ENCODE data around the gene CFAP410. TPM values are rescaled to one million over a fixed set of nuclear protein-coding genes. Genes with fewer than 3 reads are reported as not detected.

CFAP410 gene
- total RNA-seq, 1 experiment from 2014 or later = 17.2 TPM

GRCh38 chr21:44333509-44334328 lies 5.5 kb downstream of the CFAP410 start:
- no peak overlapping the region for H3K4me3 ChIP-seq (ENCODE audit: insufficient read depth, low read depth, low read length)
- no peaks in the 10 kb centered on the region for H3K27me3 ChIP-seq (ENCODE audit: control insufficient read depth, insufficient read depth, low read length)
- DNase-seq = no peak
- H3K36me3 ChIP-seq (replicated peaks; ENCODE audit: control insufficient read depth, insufficient read depth, low read length) = no peaks in the 10 kb centered on the region; the same call in 1 of the 2 replicates

- DNase-seq = no peak
- Histone ChIP-seq H3K4me3 (ENCODE audit: insufficient read depth, low read depth, low read length) (no peak overlapping the region), H3K27me3 (ENCODE audit: control insufficient read depth, insufficient read depth, low read length) (no peaks in the 10 kb centered on the region), H3K36me3 (replicated peaks; ENCODE audit: control insufficient read depth, insufficient read depth, low read length) (no peaks in the 10 kb centered on the region; the same call in 1 of the 2 replicates)
These were observed 6.2 kb downstream of the CFAP410 start for GRCh38 chr21:44332965-44333364.

GRCh38 chr21:44332383-44332782 lies 6.8 kb downstream of the CFAP410 start:
- no peaks in the 10 kb centered on the region; the same call in 1 of the 2 replicates for H3K36me3 ChIP-seq (replicated peaks; ENCODE audit: control insufficient read depth, insufficient read depth, low read length)
- DNase-seq = peak; percentile 89
- H3K4me3 ChIP-seq (ENCODE audit: insufficient read depth, low read depth, low read length) = no peak overlapping the region
- H3K27me3 ChIP-seq (ENCODE audit: control insufficient read depth, insufficient read depth, low read length) = no peaks in the 10 kb centered on the region

- no peak for DNase-seq
- Histone ChIP-seq H3K27me3 (ENCODE audit: control insufficient read depth, insufficient read depth, low read length) (no peaks in the 10 kb centered on the region), H3K4me3 (ENCODE audit: insufficient read depth, low read depth, low read length) (no peak overlapping the region), H3K36me3 (replicated peaks; ENCODE audit: control insufficient read depth, insufficient read depth, low read length) (no peaks in the 10 kb centered on the region; the same call in 1 of the 2 replicates)
These were observed 7.4 kb downstream of the CFAP410 start for GRCh38 chr21:44331650-44332307.

- no peaks in the 10 kb centered on the region; the same call in 1 of the 2 replicates for H3K36me3 ChIP-seq (replicated peaks; ENCODE audit: control insufficient read depth, insufficient read depth, low read length)
- H3K27me3 ChIP-seq (ENCODE audit: control insufficient read depth, insufficient read depth, low read length) = no peaks in the 10 kb centered on the region
- H3K4me3 ChIP-seq (ENCODE audit: insufficient read depth, low read depth, low read length) = no peak overlapping the region
- no peak for DNase-seq
These were observed 8.0 kb downstream of the CFAP410 start for GRCh38 chr21:44331209-44331608.

- DNase-seq = no peak
- H3K4me3 ChIP-seq (ENCODE audit: insufficient read depth, low read depth, low read length) = no peak overlapping the region
- H3K36me3 ChIP-seq (replicated peaks; ENCODE audit: control insufficient read depth, insufficient read depth, low read length) = no peaks in the 10 kb centered on the region; the same call in none of the 2 replicates
- no peaks in the 10 kb centered on the region for H3K27me3 ChIP-seq (ENCODE audit: control insufficient read depth, insufficient read depth, low read length)
These were observed 8.5 kb downstream of the CFAP410 start for GRCh38 chr21:44330698-44331097.

- no peaks in the 10 kb centered on the region; the same call in none of the 2 replicates for H3K36me3 ChIP-seq (replicated peaks; ENCODE audit: control insufficient read depth, insufficient read depth, low read length)
- no peak overlapping the region for H3K4me3 ChIP-seq (ENCODE audit: insufficient read depth, low read depth, low read length)
- H3K27me3 ChIP-seq (ENCODE audit: control insufficient read depth, insufficient read depth, low read length) = no peaks in the 10 kb centered on the region
- no peak for DNase-seq
These were observed 9.1 kb downstream of the CFAP410 start for GRCh38 chr21:44329971-44330681.

GRCh38 chr21:44329086-44329889 lies 9.9 kb downstream of the CFAP410 start:
- Histone ChIP-seq H3K36me3 (replicated peaks; ENCODE audit: control insufficient read depth, insufficient read depth, low read length) (peaks cover 1% of the 10 kb centered on the region), H3K27me3 (ENCODE audit: control insufficient read depth, insufficient read depth, low read length) (no peaks in the 10 kb centered on the region), H3K4me3 (ENCODE audit: insufficient read depth, low read depth, low read length) (no peak overlapping the region)
- no peak for DNase-seq

GRCh38 chr21:44328242-44328895 lies 10.8 kb downstream of the CFAP410 start:
- Histone ChIP-seq H3K4me3 (ENCODE audit: insufficient read depth, low read depth, low read length) (no peak overlapping the region), H3K36me3 (replicated peaks; ENCODE audit: control insufficient read depth, insufficient read depth, low read length) (peaks cover 1% of the 10 kb centered on the region), H3K27me3 (ENCODE audit: control insufficient read depth, insufficient read depth, low read length) (no peaks in the 10 kb centered on the region)
- DNase-seq = no peak

GRCh38 chr21:44327603-44327974 lies 11.6 kb downstream of the CFAP410 start:
- Histone ChIP-seq H3K36me3 (replicated peaks; ENCODE audit: control insufficient read depth, insufficient read depth, low read length) (peaks cover 1% of the 10 kb centered on the region), H3K27me3 (ENCODE audit: control insufficient read depth, insufficient read depth, low read length) (no peaks in the 10 kb centered on the region), H3K4me3 (ENCODE audit: insufficient read depth, low read depth, low read length) (no peak overlapping the region)
- no peak for DNase-seq

- no peak for DNase-seq
- Histone ChIP-seq H3K4me3 (ENCODE audit: insufficient read depth, low read depth, low read length) (no peak overlapping the region), H3K27me3 (ENCODE audit: control insufficient read depth, insufficient read depth, low read length) (no peaks in the 10 kb centered on the region), H3K36me3 (replicated peaks; ENCODE audit: control insufficient read depth, insufficient read depth, low read length) (peaks cover 3% of the 10 kb centered on the region)
These were observed 12.2 kb downstream of the CFAP410 start for GRCh38 chr21:44326716-44327602.

GRCh38 chr21:44326272-44326647 lies 12.9 kb downstream of the CFAP410 start:
- H3K4me3 ChIP-seq (ENCODE audit: insufficient read depth, low read depth, low read length) = no peak overlapping the region

More at GRCh38 chr21:44326272-44326647, 12.9 kb downstream of the CFAP410 start:
- Histone ChIP-seq H3K27me3 (ENCODE audit: control insufficient read depth, insufficient read depth, low read length) (no peaks in the 10 kb centered on the region), H3K36me3 (replicated peaks; ENCODE audit: control insufficient read depth, insufficient read depth, low read length) (peaks cover 3% of the 10 kb centered on the region)
- DNase-seq = no peak
